LNCaP clone FGC (cell line): Measurements from ENCODE around the gene MARK3.

Source experiments
- DNase-seq: peaks from one replicate; pipeline ENCODE4 v3.0.0-alpha.2; 2011; ENCODE audit warnings: low read depth
- H3K4me3 ChIP-seq: 2 replicates; pipeline ENCODE4 v1.5.1; 2011; ENCODE audit warnings: mild to moderate bottlenecking, low read depth, low read length, control low read depth
- TF ChIP-seq, protein P1 (sequence below): IDR thresholded peaks from 2 replicates; pipeline ENCODE4 v1.5.1; 2012; ENCODE audit warnings: mild to moderate bottlenecking; ENCODE audit not compliant: control insufficient read depth, insufficient read depth; ENCODE audit errors: extremely low read depth

Gene MARK3

GRCh38 chr14:103495854-103496253 is 110.6 kb downstream of the MARK3 start:
- H3K4me3 ChIP-seq = no peak overlapping the region
- TF ChIP-seq, protein P1, sequence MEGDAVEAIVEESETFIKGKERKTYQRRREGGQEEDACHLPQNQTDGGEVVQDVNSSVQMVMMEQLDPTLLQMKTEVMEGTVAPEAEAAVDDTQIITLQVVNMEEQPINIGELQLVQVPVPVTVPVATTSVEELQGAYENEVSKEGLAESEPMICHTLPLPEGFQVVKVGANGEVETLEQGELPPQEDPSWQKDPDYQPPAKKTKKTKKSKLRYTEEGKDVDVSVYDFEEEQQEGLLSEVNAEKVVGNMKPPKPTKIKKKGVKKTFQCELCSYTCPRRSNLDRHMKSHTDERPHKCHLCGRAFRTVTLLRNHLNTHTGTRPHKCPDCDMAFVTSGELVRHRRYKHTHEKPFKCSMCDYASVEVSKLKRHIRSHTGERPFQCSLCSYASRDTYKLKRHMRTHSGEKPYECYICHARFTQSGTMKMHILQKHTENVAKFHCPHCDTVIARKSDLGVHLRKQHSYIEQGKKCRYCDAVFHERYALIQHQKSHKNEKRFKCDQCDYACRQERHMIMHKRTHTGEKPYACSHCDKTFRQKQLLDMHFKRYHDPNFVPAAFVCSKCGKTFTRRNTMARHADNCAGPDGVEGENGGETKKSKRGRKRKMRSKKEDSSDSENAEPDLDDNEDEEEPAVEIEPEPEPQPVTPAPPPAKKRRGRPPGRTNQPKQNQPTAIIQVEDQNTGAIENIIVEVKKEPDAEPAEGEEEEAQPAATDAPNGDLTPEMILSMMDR = no peak
- no peak for DNase-seq

DNA sequence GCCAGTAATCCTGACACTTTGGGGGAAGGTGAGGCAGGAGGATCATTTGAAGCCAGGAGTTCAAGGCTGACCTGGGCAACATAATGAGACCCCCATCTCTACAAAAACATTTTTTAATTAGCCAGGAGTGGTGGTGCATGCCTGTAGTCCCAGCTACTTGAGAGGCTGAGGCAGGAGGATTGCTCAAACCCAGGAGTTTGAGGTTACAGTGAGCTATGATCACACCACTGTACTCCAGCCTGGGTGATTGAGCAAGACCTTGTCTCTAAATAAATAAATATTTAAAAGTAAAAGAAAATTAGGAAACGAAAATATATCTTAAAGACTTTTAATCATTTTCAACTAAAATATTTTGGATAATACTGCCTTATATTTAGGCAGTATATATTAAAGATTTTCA is 111.6 kb downstream of the MARK3 start:
- no peak overlapping the region for H3K4me3 ChIP-seq
- DNase-seq = no peak
- TF ChIP-seq, protein P1 = no peak

DNA sequence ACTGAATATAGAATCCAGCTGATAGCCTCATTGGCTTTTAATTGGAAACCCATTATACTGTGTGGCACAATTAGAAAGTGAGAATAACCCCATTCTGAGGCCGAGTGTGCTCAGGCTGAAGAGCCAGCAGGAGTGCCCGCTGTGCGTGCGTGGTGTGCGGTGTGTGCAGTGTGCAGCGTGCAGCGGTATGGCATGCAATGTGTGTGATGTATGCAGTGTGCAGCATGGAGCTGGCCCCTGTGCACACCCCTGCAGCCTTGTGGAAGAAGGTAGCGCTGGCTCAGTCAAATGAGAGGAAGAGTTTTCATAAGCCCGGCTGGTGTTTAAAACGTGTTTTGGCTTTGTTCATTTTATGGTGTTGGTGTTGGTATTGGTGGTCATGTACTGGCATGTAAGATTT is 114.5 kb downstream of the MARK3 start:
- no peak for DNase-seq
- TF ChIP-seq, protein P1 = no peak
- H3K4me3 ChIP-seq = no peak overlapping the region

GRCh38 chr14:103500148-103500990 is 115.2 kb downstream of the MARK3 start:
- TF ChIP-seq, protein P1 = peak; percentile 97
- H3K4me3 ChIP-seq = no peak overlapping the region
- DNase-seq = peak; percentile 64

DNA sequence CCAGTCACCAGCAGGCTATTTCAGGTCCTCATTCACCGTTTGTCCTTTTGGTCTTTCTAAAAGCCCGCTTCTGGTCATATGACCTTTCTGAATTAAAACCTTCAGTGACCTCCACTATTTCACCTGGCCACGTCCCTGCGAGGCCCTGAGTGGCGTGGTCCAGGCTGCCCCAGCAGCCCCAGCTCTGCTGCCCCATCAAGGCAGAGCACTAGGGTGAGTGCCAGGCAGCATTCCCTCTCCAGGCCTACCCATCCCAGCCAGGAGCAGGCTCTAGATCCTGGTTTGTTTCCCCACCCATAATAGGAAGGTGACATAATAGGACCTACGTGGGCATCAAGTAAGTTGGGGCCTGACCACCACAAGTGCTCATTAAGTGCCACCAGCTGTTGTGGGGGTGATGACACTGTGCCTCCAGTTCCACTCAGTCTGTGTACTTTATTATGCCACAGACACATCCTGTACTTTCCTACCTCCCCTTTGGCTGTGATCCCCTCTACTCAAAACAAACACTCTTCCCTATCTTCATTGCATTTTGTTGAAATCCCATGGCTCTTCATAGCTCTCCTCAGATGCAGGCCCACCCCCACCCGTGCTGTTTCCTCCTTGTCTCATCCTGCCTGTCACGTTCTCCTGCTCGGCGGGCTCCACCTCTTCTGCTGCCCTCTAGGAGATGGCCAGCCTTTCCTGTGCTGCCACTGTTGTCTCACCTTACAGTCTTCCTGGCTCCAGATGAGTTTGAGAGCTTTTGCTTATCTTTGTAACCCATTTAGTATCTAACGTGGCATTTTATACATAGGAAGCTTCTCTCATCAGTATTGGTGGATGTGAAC is 116.0 kb downstream of the MARK3 start:
- no peak overlapping the region for H3K4me3 ChIP-seq
- TF ChIP-seq, protein P1 = no peak
- DNase-seq = no peak

- no peak for DNase-seq
- no peak overlapping the region for H3K4me3 ChIP-seq
- TF ChIP-seq, protein P1 = no peak
Measured at GRCh38 chr14:103501921-103502669, 116.9 kb downstream of the MARK3 start.
